ENCODE results near the gene SCAMP1. TPM values are rescaled to one million over a fixed set of nuclear protein-coding genes. Genes with fewer than 3 reads are reported as not detected.

SCAMP1 gene, protein sequence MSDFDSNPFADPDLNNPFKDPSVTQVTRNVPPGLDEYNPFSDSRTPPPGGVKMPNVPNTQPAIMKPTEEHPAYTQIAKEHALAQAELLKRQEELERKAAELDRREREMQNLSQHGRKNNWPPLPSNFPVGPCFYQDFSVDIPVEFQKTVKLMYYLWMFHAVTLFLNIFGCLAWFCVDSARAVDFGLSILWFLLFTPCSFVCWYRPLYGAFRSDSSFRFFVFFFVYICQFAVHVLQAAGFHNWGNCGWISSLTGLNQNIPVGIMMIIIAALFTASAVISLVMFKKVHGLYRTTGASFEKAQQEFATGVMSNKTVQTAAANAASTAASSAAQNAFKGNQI
- polyA plus RNA-seq (156 and 180 TPM in 2 replicates), polyA minus RNA-seq (373 and 392 TPM in 2 replicates)

- Histone ChIP-seq H3K4me3 (ENCODE audit: low read length) (peak within 1 kb of the TSS; percentile 99), H3K36me3 (ENCODE audit: insufficient read depth, low read length) (no peaks in the 10 kb centered on the region), H3K4me2 (ENCODE audit: low read length) (peak within 1 kb of the TSS; percentile 98), H3K27ac (ENCODE audit: low read length) (peak within 1 kb of the TSS; percentile 89), H3K79me2 (replicated peaks; ENCODE audit: insufficient read depth, low read length) (peaks cover 34% of the 10 kb centered on the region), H2AFZ (ENCODE audit: low read depth, low read length) (peak within 1 kb of the TSS; percentile 97), H3K27me3 (ENCODE audit: insufficient read depth, low read depth, low read length) (no peaks in the 10 kb centered on the region), H3K9me2 (ENCODE audit: insufficient read depth, low read length) (no peaks in the 10 kb centered on the region), H3F3A (ENCODE audit: insufficient read depth, low read length, poor library complexity, severe bottlenecking) (no peaks in the 10 kb centered on the region), H3K9ac (ENCODE audit: low read length) (peak within 1 kb of the TSS; percentile 97), H4K20me1 (ENCODE audit: insufficient read depth) (no peaks in the 10 kb centered on the region), H3K9me3 (ENCODE audit: low read length) (no peaks in the 10 kb centered on the region)
- TF ChIP-seq EP300 (conservative IDR thresholded peaks at IDR 0.05; ENCODE audit: poor library complexity, severe bottlenecking) (peak; percentile 55), SMC3 (conservative IDR thresholded peaks at IDR 0.05; ENCODE audit: poor library complexity) (peak; percentile 67), EZH2 (IDR thresholded peaks at IDR 0.05; ENCODE audit: borderline replicate concordance, insufficient read depth, low read length, poor library complexity, severe bottlenecking) (no peak), POLR2AphosphoS5 (IDR thresholded peaks at IDR 0.05) (peak; percentile 85), TAF1 (IDR thresholded peaks at IDR 0.05; ENCODE audit: low read depth) (peak; percentile 65), MXI1 (conservative IDR thresholded peaks at IDR 0.05; ENCODE audit: poor library complexity, severe bottlenecking) (peak; percentile 78), RAD21 (conservative IDR thresholded peaks at IDR 0.05) (peak; percentile 57), REST (IDR thresholded peaks at IDR 0.05; ENCODE audit: borderline replicate concordance) (peak; percentile 75)
- TF ChIP-seq, protein P1, sequence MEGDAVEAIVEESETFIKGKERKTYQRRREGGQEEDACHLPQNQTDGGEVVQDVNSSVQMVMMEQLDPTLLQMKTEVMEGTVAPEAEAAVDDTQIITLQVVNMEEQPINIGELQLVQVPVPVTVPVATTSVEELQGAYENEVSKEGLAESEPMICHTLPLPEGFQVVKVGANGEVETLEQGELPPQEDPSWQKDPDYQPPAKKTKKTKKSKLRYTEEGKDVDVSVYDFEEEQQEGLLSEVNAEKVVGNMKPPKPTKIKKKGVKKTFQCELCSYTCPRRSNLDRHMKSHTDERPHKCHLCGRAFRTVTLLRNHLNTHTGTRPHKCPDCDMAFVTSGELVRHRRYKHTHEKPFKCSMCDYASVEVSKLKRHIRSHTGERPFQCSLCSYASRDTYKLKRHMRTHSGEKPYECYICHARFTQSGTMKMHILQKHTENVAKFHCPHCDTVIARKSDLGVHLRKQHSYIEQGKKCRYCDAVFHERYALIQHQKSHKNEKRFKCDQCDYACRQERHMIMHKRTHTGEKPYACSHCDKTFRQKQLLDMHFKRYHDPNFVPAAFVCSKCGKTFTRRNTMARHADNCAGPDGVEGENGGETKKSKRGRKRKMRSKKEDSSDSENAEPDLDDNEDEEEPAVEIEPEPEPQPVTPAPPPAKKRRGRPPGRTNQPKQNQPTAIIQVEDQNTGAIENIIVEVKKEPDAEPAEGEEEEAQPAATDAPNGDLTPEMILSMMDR (IDR thresholded peaks at IDR 0.05; ENCODE audit: poor library complexity, severe bottlenecking): peak; percentile 66
These were observed at the start of gene SCAMP1 for GRCh38 chr5:78359831-78360673. TSS of gene SCAMP1 (plus strand) at chr5:78360617. CDS start at chr5:78360672, 55 bp downstream.

DNA sequence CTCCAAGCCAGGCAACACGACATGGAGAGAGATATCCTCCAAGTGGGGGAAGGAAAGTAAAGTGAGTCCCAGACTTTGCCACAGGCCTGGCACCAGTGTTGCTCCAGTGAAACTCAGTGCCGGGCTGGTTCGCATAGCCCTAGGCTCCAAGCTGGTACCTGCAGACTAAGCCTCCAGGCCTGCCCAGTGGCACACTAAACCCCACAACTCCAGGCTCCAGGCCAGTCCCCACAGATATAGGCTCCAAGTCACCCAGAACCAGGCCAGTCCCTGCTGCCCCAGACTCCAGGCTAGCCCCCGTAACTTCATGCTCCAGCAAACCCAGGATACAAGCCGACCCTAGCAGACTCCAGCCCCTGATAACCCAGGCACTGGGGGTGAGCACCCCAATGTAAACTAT lies 42.9 kb upstream of the SCAMP1 start:
- Histone ChIP-seq H3K4me3 (ENCODE audit: low read length) (no peak overlapping the region), H2AFZ (ENCODE audit: low read depth, low read length) (no peak overlapping the region), H3K27ac (ENCODE audit: low read length) (no peak overlapping the region), H3K27me3 (ENCODE audit: insufficient read depth, low read depth, low read length) (no peaks in the 10 kb centered on the region), H3K9ac (ENCODE audit: low read length) (no peak overlapping the region), H3K4me2 (ENCODE audit: low read length) (no peak overlapping the region), H3K79me2 (replicated peaks; ENCODE audit: insufficient read depth, low read length) (no peaks in the 10 kb centered on the region), H3K9me3 (ENCODE audit: low read length) (no peaks in the 10 kb centered on the region), H4K20me1 (ENCODE audit: insufficient read depth) (no peaks in the 10 kb centered on the region), H3K36me3 (ENCODE audit: insufficient read depth, low read length) (no peaks in the 10 kb centered on the region), H3K9me2 (ENCODE audit: insufficient read depth, low read length) (no peaks in the 10 kb centered on the region), H3F3A (ENCODE audit: insufficient read depth, low read length, poor library complexity, severe bottlenecking) (no peaks in the 10 kb centered on the region)
- TF ChIP-seq POLR2AphosphoS5 (IDR thresholded peaks at IDR 0.05) (no peak), SMC3 (conservative IDR thresholded peaks at IDR 0.05; ENCODE audit: poor library complexity) (no peak), REST (IDR thresholded peaks at IDR 0.05; ENCODE audit: borderline replicate concordance) (no peak), EP300 (conservative IDR thresholded peaks at IDR 0.05; ENCODE audit: poor library complexity, severe bottlenecking) (no peak), MXI1 (conservative IDR thresholded peaks at IDR 0.05; ENCODE audit: poor library complexity, severe bottlenecking) (no peak), EZH2 (IDR thresholded peaks at IDR 0.05; ENCODE audit: borderline replicate concordance, insufficient read depth, low read length, poor library complexity, severe bottlenecking) (no peak), RAD21 (conservative IDR thresholded peaks at IDR 0.05) (no peak), TAF1 (IDR thresholded peaks at IDR 0.05; ENCODE audit: low read depth) (no peak)
- TF ChIP-seq, protein P1 (IDR thresholded peaks at IDR 0.05; ENCODE audit: poor library complexity, severe bottlenecking): no peak

Measured in neural cell (in vitro differentiated cells).